ENCODE results near the gene NFKBIL1. TPM values are rescaled to one million over a fixed set of nuclear protein-coding genes. Genes with fewer than 3 reads are reported as not detected.
A peak's percentile ranks its signal among the peaks of the same experiment; 100 is the strongest.

NFKBIL1 gene
- total and polyA plus RNA-seq, 2 experiments from 2014 or later: 9.6 to 12.3 TPM

DNA sequence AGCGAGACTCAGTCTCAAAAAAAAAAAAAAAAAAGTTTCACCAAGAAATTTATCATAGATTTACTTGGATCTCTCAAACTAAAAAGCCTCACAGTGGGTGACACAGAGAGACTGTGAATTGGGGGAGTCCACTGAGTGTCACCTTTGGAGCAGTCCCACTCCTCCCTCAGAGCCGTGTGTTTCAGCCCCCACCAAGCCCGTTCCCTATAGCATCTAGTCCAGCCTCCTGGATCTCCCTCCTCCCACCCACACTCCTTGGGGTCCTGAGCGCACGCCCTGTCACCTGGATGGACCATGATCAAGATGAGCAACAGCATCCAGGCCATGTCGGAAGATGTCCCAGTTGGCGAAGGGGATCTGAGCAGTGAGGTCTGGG, 45.0 kb downstream of the NFKBIL1 start:
- Mint-ChIP-seq H3K9me3 (no peaks in the 10 kb centered on the region), H3K27ac (no peak overlapping the region), H3K27me3 (ENCODE audit: insufficient read depth, low read depth, poor library complexity) (peaks cover 14% of the 10 kb centered on the region), H3K36me3 (ENCODE audit: low read depth) (no peaks in the 10 kb centered on the region; the same call in 2 of the 3 replicates), H3K4me3 (no peak overlapping the region), H3K4me1 (peaks cover 3% of the 10 kb centered on the region; the same call in 1 of the 3 replicates)
- Histone ChIP-seq H2AFZ (peak overlapping the region; percentile 63; the same call in 1 of the 2 replicates), H3K4me1 (ENCODE audit: insufficient read depth) (no peaks in the 10 kb centered on the region), H3K4me2 (no peak overlapping the region), H3K36me3 (ENCODE audit: insufficient read depth) (no peaks in the 10 kb centered on the region), H3K27me3 (ENCODE audit: insufficient read depth) (no peaks in the 10 kb centered on the region), H4K20me1 (replicated peaks; ENCODE audit: insufficient read depth) (no peaks in the 10 kb centered on the region), H3K27ac (ENCODE audit: low read depth) (no peak overlapping the region), H3K9me2 (ENCODE audit: insufficient read depth) (no peaks in the 10 kb centered on the region), H3K79me2 (replicated peaks; ENCODE audit: insufficient read depth) (no peaks in the 10 kb centered on the region), H3F3A (replicated peaks; ENCODE audit: low read depth) (no peaks in the 10 kb centered on the region), H3K4me3 (no peak overlapping the region)
- no peak for DNase-seq (ENCODE audit: low spot score)
- TF ChIP-seq ZNF331 (CRISPR knock-in tag; IDR thresholded peaks at IDR 0.05; ENCODE audit: low read depth) (no peak), ZNF114 (CRISPR knock-in tag; IDR thresholded peaks at IDR 0.05) (no peak), STAT1 (IDR thresholded peaks at IDR 0.05; ENCODE audit: unreplicated experiment) (no peak), NANOG (IDR thresholded peaks at IDR 0.05; ENCODE audit: borderline replicate concordance) (no peak), POLR2AphosphoS5 (IDR thresholded peaks at IDR 0.05; ENCODE audit: low read depth) (no peak), JUNB (IDR thresholded peaks at IDR 0.05; ENCODE audit: unreplicated experiment) (no peak), CTCF (conservative IDR thresholded peaks at IDR 0.05; ENCODE audit: low read depth in 2 of 2) (no peak), EZH2 (IDR thresholded peaks at IDR 0.05; ENCODE audit: low read depth, unreplicated experiment) (no peak), CREB1 (CRISPR knock-in tag; IDR thresholded peaks at IDR 0.05; ENCODE audit: low read depth) (no peak), EZH2phosphoT487 (IDR thresholded peaks at IDR 0.05; ENCODE audit: unreplicated experiment) (no peak)
- TF ChIP-seq, protein P1, sequence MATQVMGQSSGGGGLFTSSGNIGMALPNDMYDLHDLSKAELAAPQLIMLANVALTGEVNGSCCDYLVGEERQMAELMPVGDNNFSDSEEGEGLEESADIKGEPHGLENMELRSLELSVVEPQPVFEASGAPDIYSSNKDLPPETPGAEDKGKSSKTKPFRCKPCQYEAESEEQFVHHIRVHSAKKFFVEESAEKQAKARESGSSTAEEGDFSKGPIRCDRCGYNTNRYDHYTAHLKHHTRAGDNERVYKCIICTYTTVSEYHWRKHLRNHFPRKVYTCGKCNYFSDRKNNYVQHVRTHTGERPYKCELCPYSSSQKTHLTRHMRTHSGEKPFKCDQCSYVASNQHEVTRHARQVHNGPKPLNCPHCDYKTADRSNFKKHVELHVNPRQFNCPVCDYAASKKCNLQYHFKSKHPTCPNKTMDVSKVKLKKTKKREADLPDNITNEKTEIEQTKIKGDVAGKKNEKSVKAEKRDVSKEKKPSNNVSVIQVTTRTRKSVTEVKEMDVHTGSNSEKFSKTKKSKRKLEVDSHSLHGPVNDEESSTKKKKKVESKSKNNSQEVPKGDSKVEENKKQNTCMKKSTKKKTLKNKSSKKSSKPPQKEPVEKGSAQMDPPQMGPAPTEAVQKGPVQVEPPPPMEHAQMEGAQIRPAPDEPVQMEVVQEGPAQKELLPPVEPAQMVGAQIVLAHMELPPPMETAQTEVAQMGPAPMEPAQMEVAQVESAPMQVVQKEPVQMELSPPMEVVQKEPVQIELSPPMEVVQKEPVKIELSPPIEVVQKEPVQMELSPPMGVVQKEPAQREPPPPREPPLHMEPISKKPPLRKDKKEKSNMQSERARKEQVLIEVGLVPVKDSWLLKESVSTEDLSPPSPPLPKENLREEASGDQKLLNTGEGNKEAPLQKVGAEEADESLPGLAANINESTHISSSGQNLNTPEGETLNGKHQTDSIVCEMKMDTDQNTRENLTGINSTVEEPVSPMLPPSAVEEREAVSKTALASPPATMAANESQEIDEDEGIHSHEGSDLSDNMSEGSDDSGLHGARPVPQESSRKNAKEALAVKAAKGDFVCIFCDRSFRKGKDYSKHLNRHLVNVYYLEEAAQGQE (IDR thresholded peaks at IDR 0.05; ENCODE audit: unreplicated experiment): no peak
- TF ChIP-seq, protein P2, sequence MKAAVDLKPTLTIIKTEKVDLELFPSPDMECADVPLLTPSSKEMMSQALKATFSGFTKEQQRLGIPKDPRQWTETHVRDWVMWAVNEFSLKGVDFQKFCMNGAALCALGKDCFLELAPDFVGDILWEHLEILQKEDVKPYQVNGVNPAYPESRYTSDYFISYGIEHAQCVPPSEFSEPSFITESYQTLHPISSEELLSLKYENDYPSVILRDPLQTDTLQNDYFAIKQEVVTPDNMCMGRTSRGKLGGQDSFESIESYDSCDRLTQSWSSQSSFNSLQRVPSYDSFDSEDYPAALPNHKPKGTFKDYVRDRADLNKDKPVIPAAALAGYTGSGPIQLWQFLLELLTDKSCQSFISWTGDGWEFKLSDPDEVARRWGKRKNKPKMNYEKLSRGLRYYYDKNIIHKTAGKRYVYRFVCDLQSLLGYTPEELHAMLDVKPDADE (IDR thresholded peaks at IDR 0.05): no peak
- TF ChIP-seq, protein P3, sequence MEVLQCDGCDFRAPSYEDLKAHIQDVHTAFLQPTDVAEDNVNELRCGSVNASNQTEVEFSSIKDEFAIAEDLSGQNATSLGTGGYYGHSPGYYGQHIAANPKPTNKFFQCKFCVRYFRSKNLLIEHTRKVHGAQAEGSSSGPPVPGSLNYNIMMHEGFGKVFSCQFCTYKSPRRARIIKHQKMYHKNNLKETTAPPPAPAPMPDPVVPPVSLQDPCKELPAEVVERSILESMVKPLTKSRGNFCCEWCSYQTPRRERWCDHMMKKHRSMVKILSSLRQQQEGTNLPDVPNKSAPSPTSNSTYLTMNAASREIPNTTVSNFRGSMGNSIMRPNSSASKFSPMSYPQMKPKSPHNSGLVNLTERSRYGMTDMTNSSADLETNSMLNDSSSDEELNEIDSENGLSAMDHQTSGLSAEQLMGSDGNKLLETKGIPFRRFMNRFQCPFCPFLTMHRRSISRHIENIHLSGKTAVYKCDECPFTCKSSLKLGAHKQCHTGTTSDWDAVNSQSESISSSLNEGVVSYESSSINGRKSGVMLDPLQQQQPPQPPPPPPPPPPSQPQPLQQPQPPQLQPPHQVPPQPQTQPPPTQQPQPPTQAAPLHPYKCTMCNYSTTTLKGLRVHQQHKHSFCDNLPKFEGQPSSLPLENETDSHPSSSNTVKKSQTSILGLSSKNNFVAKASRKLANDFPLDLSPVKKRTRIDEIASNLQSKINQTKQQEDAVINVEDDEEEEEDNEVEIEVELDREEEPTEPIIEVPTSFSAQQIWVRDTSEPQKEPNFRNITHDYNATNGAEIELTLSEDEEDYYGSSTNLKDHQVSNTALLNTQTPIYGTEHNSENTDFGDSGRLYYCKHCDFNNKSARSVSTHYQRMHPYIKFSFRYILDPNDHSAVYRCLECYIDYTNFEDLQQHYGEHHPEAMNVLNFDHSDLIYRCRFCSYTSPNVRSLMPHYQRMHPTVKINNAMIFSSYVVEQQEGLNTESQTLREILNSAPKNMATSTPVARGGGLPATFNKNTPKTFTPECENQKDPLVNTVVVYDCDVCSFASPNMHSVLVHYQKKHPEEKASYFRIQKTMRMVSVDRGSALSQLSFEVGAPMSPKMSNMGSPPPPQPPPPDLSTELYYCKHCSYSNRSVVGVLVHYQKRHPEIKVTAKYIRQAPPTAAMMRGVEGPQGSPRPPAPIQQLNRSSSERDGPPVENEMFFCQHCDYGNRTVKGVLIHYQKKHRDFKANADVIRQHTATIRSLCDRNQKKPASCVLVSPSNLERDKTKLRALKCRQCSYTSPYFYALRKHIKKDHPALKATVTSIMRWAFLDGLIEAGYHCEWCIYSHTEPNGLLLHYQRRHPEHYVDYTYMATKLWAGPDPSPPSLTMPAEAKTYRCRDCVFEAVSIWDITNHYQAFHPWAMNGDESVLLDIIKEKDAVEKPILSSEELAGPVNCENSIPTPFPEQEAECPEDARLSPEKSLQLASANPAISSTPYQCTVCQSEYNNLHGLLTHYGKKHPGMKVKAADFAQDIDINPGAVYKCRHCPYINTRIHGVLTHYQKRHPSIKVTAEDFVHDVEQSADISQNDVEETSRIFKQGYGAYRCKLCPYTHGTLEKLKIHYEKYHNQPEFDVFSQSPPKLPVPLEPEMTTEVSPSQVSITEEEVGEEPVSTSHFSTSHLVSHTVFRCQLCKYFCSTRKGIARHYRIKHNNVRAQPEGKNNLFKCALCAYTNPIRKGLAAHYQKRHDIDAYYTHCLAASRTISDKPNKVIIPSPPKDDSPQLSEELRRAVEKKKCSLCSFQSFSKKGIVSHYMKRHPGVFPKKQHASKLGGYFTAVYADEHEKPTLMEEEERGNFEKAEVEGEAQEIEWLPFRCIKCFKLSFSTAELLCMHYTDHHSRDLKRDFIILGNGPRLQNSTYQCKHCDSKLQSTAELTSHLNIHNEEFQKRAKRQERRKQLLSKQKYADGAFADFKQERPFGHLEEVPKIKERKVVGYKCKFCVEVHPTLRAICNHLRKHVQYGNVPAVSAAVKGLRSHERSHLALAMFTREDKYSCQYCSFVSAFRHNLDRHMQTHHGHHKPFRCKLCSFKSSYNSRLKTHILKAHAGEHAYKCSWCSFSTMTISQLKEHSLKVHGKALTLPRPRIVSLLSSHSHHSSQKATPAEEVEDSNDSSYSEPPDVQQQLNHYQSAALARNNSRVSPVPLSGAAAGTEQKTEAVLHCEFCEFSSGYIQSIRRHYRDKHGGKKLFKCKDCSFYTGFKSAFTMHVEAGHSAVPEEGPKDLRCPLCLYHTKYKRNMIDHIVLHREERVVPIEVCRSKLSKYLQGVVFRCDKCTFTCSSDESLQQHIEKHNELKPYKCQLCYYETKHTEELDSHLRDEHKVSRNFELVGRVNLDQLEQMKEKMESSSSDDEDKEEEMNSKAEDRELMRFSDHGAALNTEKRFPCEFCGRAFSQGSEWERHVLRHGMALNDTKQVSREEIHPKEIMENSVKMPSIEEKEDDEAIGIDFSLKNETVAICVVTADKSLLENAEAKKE (CRISPR knock-in tag; IDR thresholded peaks at IDR 0.05): no peak
- no peak for ATAC-seq
